ENCODE measurements around the gene AGPAT1.
A peak's percentile ranks its signal among the peaks of the same experiment; 100 is the strongest.

Gene AGPAT1

DNA sequence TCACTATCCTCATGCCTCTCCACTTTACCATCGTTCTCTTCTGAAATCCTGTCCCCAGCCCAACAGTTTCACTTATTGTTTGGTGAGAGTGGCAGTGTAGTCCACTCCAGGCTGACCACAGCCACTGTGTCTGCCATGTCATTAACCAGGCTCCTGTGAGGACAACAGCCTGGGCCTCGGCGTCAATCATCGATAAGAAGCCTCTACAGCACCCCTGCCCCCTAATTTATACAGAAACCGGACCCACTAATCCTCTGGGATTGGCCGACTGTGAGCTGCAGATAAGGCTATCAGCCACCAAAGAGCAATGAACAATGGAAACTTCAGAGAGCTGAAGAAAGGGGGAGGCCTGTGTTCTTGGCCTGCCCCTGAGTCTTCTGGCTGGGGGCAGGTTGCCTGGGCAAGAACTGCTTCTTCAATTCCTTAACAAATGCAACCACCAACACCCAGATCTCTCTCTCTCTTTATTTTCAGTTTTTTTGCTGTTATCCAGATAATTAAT, 8.1 kb downstream of the AGPAT1 start:
- DNase-seq, result no peak

DNA sequence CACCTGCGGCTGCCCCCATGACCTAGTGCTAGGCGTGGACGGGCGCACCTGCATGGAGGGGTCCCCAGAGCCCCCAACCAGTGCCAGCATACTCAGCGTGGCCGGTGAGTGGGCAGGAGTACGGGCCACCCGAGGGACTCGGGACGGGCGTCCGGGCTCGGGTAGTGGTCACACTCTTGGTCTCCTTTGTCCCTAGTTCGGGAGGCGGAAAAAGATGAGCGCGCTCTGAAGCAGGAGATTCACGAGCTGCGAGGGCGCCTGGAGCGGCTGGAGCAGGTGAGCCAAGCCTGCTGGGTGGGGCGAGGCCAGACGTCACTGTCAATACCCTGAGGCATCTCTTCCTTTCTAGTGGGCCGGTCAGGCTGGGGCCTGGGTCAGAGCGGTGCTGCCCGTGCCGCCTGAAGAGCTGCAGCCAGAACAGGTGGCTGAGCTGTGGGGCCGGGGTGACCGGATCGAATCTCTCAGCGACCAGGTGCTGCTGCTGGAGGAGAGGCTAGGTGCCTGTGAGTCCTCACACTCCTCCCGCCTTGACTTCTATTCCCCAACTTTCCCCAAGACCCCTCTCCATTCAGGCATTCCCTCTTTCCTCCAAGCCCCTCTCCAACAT, 8.6 kb downstream of the AGPAT1 start:
- no peak for DNase-seq

DNA sequence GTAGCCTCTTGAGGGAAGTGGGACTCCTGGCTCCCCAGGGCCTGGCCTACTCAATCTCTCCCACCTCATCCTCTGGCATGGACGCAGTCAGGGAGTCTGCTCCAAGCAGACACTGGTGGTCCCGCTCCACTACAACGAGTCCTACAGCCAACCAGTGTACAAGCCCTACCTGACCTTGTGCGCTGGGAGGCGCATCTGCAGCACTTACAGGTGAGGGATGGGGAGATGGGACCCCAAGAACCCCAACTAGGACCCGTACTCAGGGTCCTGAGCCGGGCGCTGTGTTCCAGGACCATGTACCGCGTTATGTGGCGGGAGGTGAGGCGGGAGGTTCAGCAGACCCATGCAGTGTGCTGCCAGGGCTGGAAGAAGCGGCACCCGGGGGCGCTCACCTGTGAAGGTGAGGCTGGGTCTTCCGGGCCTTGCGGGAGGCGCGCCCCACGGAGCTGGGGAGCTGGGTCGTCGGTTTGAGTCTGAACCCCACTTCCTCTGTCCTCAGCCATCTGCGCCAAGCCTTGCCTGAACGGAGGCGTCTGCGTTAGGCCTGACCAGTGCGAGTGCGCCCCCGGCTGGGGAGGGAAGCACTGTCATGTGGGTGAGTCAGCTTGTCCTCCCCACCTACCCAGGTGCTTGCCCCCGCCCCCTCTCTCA, 9.3 kb downstream of the AGPAT1 start:
- DNase-seq, result no peak

DNA sequence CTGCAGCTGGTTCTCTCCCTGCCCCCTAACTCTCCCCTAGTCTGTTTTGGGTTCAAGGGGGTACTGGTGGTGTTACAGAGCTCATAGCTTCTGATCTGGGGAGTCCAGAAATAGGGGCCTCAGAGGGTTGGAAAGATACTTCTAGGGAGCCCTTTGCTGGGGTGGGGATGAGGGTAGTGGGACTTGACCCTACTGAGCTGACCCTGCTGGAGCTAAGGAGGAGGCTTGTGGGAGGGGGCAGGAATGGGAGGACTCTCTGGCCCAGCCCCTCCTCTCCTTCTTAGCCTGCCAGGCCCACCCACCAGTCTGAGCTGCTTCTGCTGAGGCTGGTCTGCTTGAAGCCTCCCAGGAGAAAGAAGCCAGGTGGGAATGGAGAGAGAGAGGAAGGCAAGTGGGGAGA, 11.6 kb downstream of the AGPAT1 start, which contains the start of gene EGFL8:
TSS of gene EGFL8 (plus strand) at position 301 of the 400 bp plus-strand sequence. CDS start 1,571 bp downstream, outside the sequence.
- DNase-seq, result no peak

DNA sequence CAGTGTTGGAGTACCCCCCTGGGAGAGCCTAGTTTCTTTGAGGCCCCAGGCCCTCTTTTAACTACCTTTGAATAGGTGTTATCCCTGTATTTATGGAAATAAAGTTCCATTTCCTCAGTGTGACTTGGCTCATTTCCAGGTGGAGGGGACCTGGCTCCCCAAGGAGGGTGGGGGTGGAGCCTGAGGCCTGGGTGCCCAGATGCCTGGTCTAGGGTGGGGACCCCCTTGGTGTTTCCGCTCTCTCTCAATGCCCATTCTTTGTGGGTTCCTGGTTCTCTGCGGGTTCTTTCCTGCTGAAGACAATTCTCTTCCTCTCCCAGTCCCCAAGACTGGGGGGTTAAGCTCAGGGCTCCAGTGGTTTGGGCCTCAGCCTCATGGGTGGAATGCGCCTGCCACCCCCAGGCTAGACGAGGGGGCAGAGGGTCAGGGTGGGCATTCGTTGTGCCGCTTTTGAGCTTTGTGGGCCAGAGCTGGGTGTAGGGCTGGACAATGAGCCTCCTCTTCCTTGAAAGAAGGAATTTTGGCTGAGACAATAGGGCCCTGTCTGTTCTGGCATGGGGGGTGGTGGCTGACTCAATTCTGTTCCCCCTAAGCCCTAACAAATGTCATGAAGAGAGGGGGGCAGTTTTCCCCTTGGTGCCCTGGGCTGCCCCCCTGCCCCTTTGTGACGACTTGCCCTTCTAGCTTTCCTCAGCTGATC, 12.2 kb downstream of the AGPAT1 start:
- no peak for DNase-seq

DNA sequence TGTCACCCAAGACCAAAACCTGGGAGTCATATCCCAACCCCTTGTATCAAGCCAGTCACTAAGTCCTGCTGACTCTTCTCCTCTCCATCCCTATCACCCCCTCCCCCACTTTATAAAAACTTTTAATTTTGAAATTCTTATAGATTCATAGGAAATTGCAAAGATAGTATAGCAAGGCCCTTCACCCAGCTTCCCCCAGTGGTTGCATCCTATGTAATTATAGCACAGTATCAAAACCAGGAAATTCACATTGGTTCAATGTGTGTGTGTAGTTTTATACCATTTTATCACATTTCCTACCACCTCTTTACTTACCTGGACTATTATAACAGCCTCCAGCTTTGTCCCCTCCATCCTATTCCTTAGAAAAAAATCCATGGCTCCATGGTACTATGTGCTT, 17.8 kb downstream of the AGPAT1 start:
- DNase-seq, result no peak

DNA sequence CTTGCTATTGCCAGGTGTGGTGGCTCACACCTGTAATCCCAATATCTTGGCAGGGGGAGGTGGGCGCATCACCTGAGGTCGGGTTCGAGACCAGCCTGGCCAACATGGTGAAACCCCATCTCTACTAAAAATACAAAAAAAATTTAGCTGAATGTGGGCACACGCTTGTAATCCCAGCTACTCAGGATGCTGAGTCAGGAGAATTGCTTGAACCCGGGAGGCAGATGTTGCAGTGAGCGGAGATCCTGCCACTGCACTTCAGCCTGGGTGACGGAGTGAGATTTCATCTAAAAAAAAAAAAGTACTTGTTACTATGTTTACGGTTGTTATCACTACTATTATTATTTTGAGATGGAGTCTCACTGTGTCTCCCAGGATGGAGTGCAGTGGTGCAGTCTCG, 19.0 kb downstream of the AGPAT1 start:
- no peak for DNase-seq

DNA sequence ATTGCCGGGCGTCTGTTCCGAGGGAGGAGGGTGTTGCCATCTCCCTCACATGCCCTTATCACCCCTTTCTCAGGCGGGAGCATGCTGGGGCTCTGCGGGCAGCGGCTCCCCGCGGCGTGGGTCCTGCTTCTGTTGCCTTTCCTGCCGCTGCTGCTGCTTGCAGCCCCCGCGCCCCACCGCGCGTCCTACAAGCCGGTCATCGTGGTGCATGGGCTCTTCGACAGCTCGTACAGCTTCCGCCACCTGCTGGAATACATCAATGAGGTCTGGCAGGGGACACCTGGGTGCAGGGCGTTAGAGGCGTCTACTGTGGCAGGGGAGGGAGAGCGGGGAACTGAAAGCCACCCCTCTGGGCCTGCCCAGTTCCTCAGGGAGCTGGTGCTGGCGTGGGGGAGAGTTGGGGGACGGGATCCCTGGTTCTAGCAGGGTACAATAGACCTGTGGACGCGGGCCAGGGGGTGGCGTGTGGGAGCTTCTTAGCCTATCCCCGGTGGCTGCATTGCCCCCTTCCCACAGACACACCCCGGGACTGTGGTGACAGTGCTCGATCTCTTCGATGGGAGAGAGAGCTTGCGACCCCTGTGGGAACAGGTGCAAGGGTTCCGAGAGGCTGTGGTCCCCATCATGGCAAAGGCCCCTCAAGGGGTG, 21.2 kb downstream of the AGPAT1 start:
- peak; percentile 3 for DNase-seq

DNA sequence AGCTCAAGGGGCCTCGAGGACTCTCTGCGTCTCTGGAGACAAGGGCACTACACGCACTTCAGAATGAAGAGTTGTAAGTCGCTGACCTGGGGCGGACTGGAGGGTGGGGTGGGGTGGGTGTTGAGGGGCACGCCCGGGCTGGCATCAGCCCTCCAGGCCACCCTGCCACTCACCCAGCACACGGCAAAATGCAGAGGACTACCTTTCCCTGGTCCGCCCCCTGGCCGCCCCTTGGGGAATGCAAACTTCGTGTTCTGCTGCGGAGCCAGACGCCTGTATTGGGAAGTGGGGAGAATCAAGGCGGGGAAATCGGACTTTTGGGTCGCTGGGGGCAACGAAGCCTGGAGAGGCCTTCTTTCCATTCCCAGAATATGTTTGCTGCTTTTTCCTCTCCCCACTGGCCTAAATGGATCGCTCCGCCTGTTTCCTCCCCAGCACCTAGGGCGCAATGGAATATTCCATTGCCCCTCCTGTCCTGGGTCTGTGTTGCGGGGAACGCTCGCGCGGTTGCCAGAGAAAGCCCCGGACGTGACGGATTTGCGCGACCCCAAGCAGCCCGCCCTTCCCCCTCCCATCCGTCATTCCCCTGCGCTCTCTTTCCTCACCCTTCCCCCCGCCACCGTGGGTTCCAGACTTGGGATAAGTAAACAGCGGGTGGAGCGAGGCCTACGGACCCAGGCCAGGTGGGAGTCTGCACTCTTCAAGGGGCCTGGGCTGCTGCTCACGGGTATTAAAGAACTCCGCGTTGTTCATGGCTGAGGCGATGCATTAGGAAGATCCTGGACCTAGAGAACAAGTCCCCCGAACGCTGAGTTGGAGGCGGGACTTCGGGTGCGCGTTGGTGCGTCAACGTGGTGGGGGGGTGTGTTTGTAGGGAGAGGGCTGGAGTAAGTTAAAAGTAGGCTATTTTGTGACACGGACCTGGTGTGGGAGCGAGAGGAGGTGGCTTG, 22.0 kb downstream of the AGPAT1 start, which contains the start of gene PPT2:
TSS of gene PPT2 (plus strand) at position 578 of the 950 bp plus-strand sequence. CDS start 454 bp downstream, outside the sequence.
- DNase-seq, result peak; percentile 20

DNA sequence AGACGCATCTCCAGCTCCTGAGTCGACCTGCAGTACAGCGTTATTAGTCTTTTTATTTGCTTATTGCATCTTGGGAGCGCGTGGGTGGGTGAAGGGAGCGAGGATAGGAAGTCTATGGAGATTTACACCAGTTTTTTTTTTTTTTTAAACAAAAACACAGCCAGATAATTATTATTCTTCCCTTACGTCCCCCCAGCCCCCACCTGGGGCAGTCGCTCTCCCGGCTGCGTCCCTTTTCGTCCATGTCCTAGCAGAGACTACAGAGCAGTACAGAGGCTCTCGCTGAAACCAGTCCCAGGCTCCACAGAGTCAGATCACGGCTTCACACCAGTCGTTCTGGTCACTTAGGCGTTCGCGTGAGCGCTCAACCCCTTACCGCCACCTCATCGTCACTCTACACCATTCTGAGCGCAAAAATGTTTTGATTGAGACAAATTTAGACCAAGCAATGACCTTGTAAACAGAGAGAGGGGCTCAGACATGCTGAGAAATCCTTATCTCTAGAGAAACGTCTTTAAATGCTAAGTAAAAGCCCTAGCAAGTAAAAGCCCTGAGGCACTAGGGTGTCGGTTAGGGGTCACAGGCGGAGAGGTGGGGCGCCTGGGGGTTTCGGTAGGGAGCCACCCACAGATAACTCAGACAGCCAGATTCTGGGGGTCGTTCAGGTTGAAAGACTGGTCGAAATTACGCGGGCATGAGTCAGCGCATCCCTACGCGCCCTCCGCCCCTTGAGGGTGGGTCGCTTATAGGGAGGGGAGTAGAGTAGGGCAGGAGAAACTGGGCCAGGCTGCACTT, 22.9 kb downstream of the AGPAT1 start:
- no peak for DNase-seq

DNA sequence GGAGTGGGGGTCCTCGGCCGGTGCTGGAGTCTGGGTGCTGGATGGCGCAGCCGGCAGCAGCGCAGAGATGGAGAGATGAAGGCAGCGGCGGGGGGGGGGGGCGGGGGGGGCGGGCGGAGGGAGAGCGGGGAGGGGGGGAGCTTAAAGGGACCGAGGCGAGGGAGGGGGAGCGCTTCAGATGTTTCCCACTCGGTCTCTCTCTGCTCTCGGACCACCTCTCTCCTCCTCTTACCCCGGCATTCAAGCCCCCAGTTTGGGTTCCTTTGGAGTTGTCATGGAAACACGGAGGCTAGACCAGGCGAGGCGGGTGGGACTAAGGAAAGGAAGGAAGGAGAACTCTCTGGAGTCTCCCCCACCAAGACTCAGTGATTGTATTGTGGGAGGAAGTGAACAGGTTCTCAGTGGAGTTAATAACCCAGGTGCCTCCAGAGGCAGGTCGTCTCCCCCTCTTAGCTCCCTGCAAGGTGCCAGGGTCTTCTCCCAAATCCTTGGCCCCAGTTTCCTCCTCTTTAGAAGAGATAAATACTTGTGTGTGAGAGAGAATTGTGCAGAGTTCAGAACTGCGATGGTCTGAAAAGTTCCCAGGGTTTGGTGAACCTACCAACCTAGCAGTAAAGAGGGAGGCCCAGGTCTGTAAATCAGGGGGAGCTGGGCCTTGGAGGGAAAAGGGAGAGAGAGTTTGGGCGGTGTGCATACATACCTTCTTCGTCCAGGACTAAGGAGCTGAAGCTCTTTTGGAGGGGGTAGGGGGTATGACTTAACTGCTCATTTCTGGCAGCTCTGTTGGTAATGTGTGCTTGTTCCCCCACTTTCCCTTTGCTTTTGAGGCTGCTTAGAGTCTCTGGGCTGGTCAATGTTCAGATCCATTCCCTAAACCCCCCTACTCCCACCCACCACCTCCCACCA, 23.8 kb downstream of the AGPAT1 start, which contains the start of gene PRRT1:
TSS of gene PRRT1 (minus strand) at position 77 of the 906 bp plus-strand sequence. CDS start 112 bp downstream, outside the sequence.
- no peak for DNase-seq

DNA sequence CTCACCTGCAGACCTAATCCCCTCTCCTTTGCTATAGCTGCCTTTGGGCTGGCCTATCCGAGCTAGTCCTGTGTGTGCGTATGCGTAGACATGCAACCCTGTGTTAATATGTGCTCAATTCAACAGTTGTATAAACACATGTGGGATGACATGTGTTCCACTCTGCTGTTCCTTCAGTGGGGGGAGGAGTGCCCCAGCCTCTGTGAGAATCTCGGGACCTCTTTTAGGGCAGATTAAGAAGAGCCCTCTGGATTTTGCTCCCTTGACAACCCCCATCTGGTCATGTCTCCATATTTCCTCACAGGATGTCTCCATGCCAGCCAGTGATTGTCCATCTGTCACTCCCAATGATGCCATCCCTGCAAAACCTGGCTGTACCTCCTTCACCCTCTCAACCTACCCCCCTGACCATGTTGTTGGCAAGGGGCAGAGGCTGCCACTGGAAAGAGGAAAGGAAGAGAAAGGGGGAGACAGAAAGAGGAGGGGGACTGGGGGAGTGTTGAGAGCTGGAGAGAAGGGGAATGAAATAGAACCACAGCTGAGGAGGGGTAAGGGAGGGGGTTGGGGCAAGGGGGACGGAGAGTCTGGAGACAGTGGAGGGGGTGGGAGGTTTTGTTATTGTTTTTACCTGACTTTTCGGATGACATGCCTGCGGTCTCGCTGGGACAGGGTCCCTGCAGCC, 24.6 kb downstream of the AGPAT1 start:
- DNase-seq, result no peak

DNA sequence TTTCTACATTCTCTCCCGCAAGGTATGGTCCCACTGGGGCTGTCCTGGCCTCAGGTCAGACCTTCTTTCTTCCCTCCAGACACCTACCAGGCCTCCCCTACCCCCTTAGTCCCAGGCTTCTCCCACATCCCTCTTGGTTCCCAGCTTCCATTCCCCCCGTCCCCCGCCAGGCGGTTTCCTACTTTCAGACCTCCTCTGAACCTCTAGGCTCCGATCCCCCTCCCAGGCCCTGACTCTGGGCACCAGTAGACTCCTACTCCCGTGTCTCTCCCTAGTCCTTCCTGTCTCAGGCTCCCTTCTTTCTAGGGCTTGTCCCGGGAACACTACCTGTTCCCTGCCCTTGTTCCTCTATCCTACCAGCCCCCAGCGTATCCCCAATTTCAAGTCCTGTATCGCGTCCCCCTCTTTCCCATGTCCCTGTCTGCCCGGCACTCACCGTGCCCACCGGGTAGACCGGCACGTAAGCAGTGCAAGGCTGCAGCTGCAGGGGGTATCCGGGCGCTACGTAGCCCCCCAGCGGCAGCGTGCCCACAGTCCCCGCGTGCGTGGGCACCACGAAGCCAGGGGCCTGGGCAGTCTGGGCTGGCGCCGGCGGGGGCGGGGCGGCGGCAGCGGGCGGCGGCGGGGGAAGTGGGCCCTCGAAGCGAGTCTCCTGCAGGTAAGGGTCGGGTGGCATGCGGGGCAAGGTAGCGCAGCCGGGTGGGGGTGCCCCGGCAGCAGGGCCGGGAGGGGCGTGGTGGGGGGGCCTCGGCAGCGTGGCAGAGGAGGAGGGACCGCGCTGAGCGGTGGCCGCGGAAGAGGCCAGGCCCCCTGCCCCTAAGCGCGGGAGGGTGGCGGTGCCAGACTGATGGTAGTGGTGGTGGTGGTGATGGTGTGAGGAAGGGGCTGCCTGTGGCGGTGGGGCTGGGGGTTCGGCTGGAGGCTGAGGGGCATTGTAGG, 25.7 kb downstream of the AGPAT1 start:
- no peak for DNase-seq

DNA sequence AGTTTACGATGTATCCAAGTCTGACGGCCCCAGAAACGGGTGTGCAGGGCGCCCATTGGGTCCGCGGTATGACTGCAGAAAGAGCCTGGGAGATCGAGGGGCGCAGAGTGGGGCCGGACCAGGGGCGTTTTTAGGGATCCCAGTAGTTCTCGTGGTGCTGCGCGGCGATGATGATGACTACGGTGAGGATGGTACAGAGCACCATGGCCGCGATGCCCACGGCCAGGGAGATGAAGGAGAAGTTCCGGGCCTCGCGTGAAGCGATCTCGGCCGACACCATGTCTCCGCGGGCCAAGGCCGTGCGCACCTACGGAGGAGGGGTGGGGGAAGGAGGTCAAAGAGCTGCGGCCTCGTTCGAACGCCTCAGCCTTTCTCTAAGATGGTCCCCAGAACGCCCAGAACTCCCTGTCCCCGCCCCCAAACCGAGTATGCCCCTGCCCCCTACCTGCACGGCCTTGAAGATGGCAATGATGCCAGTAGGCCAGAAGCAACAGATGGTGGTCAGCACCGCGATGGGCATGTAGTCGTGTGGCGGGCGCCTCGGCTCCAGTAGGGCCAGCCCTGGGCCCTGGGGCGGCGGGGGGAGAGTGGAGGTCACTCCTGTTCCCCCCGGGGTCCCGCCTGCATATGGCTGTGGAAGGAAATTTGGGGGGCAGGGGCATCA, 26.7 kb downstream of the AGPAT1 start:
- no peak for DNase-seq

DNA sequence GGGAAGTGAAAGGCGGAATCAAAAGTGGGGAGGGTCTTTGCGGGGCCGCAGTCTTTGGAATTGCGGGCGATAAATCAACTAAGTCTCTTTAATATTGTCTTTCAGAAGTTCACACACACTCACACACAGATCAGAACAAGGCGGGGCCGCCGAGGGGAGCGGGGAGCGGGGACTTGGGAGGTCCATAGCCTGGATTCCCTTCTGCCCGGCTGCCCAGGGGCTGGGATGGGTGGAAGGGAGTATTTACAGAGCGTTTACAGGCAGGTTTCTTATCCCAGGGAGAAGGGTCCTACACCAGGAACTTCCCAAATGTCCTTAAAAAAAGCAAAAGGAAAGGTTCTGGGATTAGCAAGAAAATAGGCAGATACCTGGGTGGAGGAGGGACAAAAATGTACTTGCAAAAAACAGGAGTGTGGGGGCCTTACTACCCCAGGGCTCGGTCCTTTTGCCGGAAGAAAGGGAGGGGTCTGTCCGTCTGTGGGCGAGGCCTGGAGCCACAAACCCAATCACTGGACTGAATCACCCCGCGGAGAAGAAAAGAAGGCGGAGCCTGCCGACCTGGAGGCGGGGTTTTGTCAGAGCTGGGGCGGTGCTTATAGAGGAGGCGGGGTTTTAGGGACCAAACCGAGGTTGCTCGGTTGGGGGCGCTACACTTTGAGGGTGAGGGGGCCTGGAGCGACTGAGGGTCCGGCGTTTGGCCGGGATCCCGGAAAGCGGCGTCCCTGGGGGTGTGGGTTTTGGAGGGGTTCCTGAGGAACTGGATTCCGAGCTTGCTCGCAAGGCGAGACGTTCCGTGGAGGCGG, 27.4 kb downstream of the AGPAT1 start:
- no peak for DNase-seq

DNA sequence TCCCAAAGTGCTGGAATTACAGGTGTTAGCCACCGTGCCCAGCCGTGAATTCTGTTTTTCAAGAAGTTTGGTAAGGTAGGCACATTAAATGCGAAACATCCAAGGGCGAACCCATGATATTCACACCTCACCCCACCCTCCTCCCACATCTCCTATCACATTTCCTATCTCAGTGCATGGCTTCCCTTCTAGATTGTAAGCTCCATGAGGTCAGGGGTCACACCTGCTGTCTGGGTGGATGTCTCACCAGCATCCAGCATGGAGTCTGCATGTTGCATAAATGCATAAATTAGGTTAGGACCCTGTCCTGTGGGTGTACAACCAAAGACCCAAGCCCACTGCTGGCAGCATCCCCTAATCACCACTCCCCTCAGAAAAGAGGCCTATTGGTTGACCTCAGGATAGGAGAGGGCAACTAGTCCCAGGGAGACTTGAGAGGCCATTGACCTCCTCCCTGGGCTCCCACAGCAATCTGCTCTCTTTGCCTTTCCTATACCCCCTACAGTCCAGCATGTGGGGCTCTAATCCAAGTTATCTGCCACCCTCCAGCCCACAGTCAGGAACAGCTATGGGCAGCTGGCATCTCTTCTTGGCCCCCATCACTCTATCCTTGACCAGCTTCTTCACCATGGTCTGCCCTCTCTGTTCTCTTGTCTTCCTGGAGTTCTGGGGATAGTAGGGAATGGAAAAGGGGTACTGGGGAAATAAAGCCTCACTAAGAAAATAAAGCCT, 28.3 kb downstream of the AGPAT1 start:
- DNase-seq, result no peak
